Measurements from ENCODE around the gene MAN2C1.
"Not testable (repeated sequence)": the region's sequence is repeated elsewhere in the genome, so short reads cannot be mapped to it uniquely, and the experiment has no call there.

- not testable (repeated sequence) for TF ChIP-seq CTCF (IDR thresholded peaks at IDR 0.05; ENCODE audit: insufficient read depth, low read length, poor library complexity, severe bottlenecking); EZH2phosphoT487 (conservative IDR thresholded peaks at IDR 0.05; ENCODE audit: low read length)
Measured at GRCh38 chr15:75333654-75334419, 34.6 kb downstream of the MAN2C1 start.
